Measurements from ENCODE around the gene TNFRSF1B.

Gene TNFRSF1B

DNA sequence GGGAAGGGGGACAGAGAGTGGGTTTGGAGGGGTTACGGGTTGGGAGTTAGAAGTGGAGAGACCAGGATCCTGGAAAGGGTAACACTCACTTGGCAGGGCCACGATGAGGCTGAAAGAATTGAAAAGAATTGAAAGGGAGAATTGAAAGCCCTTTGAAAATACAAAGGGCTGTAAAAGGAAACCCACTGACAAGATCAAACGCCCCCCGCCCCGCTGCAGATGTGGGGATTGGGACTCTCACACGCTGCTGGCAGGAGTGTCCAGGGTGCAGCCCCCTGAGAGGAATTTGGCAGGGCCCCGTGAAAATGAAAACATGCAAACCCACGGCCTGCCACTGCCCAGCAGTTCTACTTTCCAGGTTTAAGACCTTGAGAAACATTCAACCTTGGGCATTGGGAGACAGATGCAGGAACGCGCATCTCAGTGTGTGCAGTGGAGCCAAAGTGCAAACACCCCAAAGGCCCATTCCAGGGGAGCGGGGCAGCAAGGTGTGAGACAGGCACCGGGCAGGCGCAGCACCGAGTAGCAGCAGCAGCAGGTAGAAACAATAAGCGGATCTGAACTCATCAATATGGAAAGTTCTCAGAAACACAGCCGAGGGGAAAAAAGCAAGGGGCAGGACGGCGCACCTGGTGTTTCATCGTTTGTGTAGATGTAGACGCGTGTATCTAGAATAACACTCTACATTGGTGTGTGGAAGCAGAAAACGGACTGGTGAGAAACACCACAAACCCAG lies 8.3 kb upstream of the TNFRSF1B start:
- DNase-seq = no peak

DNA sequence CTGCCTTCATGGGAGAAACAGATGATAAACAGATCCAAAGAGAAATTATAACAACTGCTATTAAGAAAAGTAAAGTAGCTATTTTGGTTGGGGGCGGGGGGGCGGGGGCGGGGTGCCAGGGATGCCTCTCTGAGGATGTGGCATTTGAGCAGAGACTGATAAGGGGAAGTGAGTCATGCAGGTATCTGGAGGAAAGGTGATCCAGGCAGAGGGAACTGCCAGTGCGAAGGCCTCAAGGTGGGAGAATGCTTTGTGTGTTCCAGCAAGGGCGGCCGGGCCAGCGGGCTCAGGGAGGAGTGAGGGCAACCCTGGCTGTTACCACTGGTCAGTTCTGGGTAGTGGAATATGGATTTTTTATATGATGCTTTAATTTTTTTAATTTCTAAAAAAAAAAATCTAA lies 7.0 kb upstream of the TNFRSF1B start:
- DNase-seq = no peak

GRCh38 chr1:12161324-12161661 lies 5.5 kb upstream of the TNFRSF1B start:
- no peak for DNase-seq

GRCh38 chr1:12161662-12162458 lies 4.9 kb upstream of the TNFRSF1B start:
- no peak for DNase-seq

DNA sequence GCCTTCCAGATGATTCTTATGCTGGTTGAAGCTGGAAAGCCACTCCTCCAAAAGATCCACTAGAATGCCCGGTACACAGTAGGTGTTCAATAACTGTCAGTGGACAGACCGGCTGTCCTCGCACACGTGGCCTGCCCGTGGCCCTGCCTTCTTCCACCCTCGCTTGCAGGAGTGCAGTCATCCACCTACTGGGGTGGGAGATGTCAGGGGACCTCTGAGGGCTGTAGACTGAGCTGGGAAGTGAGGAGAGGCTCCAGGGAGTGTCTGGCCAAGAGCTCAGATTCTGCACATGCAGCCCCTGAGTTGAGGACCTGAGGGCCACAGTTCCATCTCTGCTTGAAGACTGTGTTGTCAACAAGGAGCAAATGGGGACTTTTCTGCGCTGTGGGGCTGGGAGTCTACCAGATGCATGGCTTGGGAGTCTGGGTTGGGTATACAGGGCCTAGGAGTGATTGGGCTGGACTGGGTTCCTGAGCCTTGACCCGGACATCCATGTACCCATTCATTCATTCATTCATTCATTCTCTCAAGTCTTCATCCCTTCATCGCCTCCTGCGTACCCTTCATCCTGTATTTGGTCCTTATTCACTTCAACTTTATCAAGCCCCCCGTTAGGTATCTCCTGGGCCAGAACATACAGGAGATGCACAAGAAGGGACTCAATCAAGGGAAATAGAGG lies 4.2 kb upstream of the TNFRSF1B start:
- DNase-seq = no peak

DNA sequence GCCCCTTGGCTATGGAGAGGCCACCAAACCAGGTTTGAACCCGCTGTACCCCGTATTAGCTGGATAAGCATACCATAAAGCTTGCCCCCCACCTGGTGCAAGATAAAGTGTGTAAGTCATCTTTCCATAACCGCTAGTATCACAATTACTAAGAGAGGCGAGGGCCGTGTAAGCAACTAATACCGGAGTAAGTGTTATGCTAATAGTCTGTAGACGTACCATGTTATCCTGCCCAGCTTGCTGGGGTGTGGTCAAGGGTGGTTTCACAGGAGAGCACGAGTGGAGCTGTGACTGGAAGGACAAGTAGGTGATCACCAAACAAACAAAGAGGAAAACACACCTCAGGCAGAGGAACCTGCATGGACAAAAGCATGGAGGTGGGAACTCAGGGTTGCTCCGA lies 3.6 kb upstream of the TNFRSF1B start:
- DNase-seq = no peak

GRCh38 chr1:12164210-12164609 lies 2.6 kb upstream of the TNFRSF1B start:
- no peak for DNase-seq

DNA sequence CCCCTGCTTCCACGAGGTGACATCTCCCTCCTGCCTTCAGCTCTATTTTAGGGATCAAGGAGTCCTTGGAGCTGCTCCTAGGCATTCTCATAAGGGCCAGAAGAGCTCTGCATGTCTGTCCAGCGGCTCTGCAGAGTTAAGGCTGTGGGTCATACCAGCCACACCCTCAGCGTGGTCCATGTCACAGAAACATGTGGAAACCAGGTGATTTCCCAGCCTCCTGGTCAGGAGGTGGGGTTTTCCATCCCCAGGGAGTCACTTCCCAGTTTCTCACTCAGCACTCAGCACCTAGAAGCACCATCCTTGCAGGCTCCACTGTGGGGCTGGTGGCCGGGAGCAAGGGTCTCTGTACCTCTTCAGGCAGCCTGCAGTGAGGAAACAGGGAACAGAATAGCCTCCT lies 1.4 kb upstream of the TNFRSF1B start:
- no peak for DNase-seq

DNA sequence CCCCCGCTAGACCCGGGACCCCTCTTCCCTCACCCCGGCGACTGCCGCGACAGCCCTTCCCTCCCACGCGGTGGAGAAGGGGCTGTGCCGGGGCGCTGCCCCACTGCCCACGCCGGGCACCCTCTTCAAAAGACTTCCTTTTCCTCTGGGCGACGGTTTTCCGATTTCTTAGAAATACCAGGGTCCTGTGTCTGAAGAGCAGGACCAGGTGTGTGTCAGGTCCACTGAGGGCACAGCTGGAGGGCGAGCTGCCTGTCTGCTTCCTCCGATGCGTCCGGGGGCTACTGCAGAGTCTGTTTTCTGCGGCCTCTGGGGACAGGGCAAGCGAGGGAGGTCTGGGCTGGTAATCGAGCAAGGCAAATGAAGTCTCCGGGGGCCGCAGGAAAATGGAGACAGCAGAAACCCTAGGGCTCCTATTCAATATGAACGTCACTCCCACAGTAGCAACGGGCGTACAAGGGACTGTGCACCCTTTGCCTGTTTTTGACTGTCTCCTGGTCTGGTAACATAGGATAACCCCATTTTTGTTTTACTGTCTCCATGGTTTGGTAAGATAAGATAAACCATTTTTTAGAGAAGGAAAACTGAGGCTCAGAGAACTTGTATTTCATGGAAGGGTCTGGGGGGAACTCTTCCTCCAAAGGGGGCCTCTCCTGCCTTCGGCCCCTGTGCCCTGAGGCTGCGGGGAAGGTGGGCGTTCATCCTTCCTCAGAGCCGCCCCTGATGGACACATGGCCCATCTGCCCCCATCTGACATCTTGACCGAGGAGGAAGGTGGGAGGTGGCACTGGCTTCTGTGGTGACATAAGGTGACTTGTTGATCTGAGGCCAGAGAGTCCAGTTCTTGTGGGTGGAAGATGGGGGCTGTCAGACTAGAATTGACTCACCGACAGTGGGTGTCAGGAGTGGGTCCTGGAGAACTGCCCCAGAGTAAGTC lies 970 bp downstream of the TNFRSF1B start:
- DNase-seq = no peak

- DNase-seq = no peak
Measured at GRCh38 chr1:12168451-12169160, 1.8 kb downstream of the TNFRSF1B start.

DNA sequence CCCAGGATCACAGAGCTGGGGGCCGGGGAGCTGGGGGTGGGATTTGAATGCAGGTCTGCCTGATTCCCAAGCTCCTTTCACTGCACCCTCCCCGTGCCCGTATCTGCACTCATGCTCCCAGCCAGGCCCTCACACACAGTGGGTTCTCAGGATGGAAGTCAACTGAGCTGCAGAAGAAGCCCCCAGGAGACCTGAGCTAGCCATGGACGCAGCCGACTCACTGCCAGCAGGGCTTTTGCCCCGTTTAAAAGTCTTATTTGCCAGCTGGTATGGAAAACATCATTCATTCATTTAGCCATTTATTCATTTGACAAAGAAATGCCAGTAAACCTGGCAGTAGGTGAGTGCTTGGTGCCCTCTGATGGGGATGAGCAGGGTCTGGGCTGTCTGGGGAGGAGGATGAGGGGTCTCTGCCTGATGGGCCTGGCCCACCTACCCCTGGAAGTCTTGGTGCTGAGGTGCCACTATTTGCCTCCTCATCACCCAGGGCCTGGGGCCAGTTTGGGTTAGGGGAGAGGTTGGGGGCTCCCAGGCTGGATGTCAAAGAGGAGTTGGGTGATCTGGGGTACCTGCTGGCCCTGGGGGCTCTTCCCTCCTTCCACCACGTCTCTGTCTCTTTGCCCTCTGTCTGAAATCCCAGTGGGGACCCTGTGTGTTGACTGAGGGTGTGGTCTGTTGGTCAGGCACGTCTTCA lies 2.8 kb downstream of the TNFRSF1B start:
- no peak for DNase-seq

GRCh38 chr1:12170263-12170671 lies 3.5 kb downstream of the TNFRSF1B start:
- DNase-seq = no peak

DNA sequence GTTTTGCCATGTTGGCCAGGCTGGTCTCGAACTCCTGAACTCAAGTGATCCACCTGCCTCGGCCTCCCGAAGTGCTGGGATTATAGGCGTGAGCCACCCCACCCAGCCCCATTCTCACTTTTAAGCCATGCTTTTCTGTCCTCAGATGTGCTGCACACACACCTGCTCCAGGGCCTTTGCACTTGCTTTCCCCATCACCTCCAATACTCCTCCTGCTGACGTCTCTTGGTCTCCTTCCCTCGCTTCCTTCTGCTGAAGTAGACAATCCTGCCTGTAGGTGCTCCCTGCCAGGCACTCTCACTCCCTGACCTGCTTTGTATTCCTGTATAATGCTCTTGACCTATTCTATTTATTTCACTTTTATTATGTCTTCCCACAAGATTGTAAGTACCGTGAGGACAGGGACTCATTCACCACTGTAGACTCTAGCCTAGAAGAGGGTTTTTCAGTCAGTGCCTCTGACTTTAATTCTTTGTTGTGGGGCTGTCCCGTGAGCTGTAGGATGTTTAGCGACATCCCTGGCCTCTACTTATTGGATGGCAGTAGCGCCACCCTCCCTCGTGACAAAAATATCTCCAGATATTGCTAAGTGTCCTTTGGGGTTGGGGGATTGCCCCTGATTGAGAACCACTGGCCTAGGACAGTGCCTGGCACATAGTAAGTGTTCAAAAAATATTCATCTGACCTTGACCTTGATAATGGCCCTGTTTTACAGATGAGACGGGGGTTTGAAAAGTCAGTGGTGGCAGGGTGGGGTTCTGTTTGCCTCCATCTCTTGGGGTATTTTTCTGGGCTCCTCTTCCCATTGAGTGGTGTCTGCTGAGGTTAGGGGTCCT lies 4.6 kb downstream of the TNFRSF1B start:
- DNase-seq = no peak

DNA sequence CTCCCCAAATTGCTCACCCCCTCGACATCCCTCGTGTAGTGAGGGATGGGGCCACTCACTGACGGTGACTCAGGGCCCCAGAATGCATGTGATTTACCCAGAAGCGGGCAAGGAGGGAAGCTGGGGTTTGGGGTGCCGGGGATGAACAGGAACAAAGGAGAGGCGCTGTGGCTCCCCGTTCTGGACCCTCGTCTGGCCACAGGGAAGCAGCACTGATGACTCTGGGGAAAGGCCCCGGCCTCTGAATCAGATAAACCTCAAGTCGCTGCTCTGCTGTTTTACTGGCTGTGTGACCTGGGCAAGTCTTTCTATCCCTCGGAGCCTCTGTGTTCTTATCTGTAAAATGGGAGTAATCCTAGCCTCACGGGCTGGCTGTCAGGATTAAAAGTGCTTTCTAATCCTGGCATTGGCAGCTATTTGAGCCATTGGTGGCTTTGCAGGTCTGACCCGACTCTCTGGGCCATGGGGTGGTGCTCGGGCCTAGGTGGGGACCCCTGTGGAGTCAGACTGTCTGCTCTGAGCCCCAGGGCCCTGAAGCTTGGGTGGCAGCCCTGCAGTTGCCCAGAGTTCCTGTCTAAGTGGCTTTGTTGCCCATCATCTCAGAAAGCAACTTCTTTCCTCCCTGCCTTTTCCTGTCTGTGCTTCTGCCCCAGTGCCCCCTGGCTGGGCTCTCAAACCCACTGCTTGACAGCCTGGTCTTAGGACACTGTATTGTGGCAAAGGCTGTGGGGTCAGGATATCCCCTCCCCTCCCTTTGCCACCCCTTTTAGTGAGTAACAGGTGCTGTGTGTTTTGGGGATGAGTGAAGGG lies 5.5 kb downstream of the TNFRSF1B start:
- no peak for DNase-seq

DNA sequence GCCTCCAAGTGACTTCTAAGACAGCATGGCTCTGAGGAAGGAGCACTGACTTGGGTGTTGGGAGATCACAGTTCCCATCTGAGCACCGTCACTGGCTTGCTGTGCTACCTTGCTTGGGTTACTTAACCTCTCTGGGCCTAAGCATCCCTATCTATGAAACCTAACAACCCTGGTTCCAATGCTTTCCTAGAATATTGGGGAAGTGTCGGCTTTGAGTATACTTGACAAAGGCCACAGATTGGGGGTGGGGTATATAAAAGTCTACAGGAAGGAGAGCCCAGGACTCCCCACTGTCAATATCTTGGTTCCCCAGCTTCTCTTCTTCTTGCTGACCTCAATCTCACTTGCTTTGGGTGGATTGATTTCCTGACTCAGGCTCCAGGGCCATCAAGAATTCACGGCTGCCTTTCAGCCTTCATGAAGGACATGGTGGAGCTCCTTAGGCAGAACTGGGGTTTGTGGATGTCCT lies 6.3 kb downstream of the TNFRSF1B start:
- DNase-seq = no peak

DNA sequence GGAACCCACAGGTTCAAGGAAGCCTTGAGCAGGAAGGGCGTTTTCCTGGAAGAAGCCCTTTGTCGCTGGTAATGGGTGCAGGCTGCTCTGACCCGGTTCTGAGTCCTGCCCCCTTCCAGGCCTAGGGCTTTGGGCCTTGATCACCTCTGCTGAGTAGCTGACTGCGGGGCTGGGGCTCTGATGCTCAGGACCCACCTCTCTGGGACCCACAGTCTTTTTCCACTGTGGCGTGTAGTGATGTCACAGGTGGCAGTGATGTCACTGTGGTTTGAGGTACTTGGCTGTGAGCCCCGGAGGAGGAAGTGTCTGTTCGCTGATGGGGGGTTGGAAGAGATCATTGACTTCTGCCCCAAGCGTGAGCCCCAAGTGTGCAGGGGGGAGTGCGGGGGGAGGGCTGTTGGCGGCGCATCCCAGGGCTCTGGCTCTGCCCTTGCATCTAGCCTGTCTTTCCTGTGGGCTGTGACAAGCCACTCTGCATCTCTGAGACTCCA lies 6.9 kb downstream of the TNFRSF1B start:
- no peak for DNase-seq

DNA sequence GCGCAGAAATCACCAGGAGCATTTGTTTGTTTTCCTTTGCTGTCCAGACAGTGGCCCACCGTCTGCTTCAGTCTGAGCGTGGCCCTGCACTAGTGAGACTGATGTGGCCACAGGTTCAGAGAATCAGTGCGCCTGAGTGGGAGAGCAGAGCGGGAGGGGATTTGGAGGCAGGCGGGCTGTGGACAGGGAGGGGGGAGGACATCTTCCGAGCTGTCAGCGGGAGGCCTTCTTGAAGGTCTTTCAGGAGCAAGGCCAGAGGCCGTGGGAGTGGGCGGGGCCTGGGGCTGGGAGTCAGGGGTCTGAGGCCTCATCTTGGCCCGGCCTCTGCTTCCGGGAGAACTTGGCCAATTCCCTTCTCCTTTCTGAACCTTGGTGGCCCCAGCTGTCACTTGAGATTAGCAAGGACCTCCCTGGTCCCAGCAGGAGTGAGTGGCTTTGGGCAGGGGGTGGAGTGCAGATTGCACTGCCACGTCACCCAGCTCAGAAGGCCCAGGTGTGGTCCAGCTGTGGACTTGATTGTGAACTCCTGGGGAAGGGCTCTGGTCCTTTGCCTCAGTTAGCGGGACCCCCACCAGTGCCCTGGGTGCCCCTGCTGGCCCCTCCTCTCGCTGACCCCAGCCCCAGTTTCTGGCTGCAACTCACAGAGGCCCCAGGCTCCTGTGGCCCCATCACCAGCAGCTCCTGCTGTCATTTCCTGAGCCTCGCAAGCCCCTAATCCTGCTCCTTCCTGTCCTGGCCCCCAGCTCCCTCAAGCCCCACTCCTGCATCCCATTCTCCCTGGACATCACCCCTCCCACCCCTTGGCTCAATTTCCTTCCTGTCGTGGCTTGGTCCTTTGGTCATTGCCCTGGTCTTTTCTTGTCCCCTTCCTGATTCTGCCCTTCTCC lies 8.4 kb downstream of the TNFRSF1B start:
- no peak for DNase-seq

Data from NCI-H510A treated with DMSO at 0.1 percent for 48 hours (cell line).